DOHH2 (cell line): ENCODE data around the gene ZSCAN21.

ENCODE experiments used
- H3F3A ChIP-seq: fragments of 200-600 bp; sonication (generic), shearing (Covaris generic); 2 replicates; pipeline ENCODE4 v1.6.0; 2016; ENCODE audit warnings: antibody characterized with exemption, mild to moderate bottlenecking; ENCODE audit not compliant: control insufficient read depth, insufficient read depth
- H3K27ac ChIP-seq: fragments of 200-600 bp; sonication (generic); 2 replicates; pipeline ENCODE4 v1.5.1; 2014; ENCODE audit warnings: low read depth, mild to moderate bottlenecking, low read length, moderate library complexity
- H3K27me3 ChIP-seq: fragments of 200-600 bp; sonication (generic); 2 replicates; pipeline ENCODE4 v1.6.1; 2014; ENCODE audit warnings: mild to moderate bottlenecking, low read length, mixed read lengths; ENCODE audit not compliant: control insufficient read depth
- H3K36me3 ChIP-seq: fragments of 200-600 bp; sonication (generic); 2 replicates; pipeline ENCODE4 v1.6.1; 2014; ENCODE audit warnings: mild to moderate bottlenecking, low read length, moderate library complexity, mixed read lengths; ENCODE audit not compliant: control insufficient read depth
- H3K4me1 ChIP-seq: fragments of 200-600 bp; sonication (generic); 2 replicates; pipeline ENCODE4 v1.6.1; 2014; ENCODE audit warnings: mild to moderate bottlenecking, low read length, mixed read lengths; ENCODE audit not compliant: control insufficient read depth
- H3K4me2 ChIP-seq: fragments of 200-600 bp; sonication (generic); 2 replicates; pipeline ENCODE4 v1.6.0; 2014; ENCODE audit warnings: mild to moderate bottlenecking, low read length, moderate library complexity
- H3K4me3 ChIP-seq: fragments of 200-600 bp; sonication (generic); 2 replicates; pipeline ENCODE4 v1.5.1; 2014; ENCODE audit warnings: mild to moderate bottlenecking, low read length, mixed read lengths
- H3K79me2 ChIP-seq: fragments of 200-600 bp; sonication (generic); 2 replicates; pipeline ENCODE4 v1.6.1; 2014; ENCODE audit warnings: mild to moderate bottlenecking, low read length, mixed read lengths; ENCODE audit not compliant: control insufficient read depth
- H3K9me2 ChIP-seq: fragments of 200-600 bp; sonication (generic); replicated peaks from 2 replicates; pipeline ENCODE4 v1.6.1; 2014; ENCODE audit warnings: mild to moderate bottlenecking, low read length, mixed read lengths; ENCODE audit not compliant: control insufficient read depth
- H3K9me3 ChIP-seq: fragments of 200-600 bp; sonication (generic); 2 replicates; pipeline ENCODE4 v1.6.1; 2014; ENCODE audit warnings: antibody characterized with exemption, low read length, mixed read lengths; ENCODE audit not compliant: control insufficient read depth, insufficient read depth
- H4K20me1 ChIP-seq: fragments of 200-600 bp; sonication (generic); 2 replicates; pipeline ENCODE4 v1.6.0; 2014; ENCODE audit warnings: low read depth, mild to moderate bottlenecking, antibody characterized with exemption, low read length, moderate library complexity; ENCODE audit not compliant: control insufficient read depth, insufficient read depth
- CTCF ChIP-seq: fragments of 200-600 bp; sonication (generic); IDR thresholded peaks from one replicate; pipeline ENCODE4 v1.5.1; 2014; ENCODE audit warnings: antibody characterized with exemption, mild to moderate bottlenecking, low read depth, low read length; ENCODE audit not compliant: poor library complexity, severe bottlenecking
- EZH2phosphoT487 ChIP-seq: fragments of 200-600 bp; sonication (generic); IDR thresholded peaks from 2 replicates; pipeline ENCODE4 v1.6.1; 2017; ENCODE audit warnings: borderline replicate concordance, mild to moderate bottlenecking, antibody characterized with exemption, low read length, moderate library complexity, mixed read lengths

Gene ZSCAN21

GRCh38 chr7:100089458-100090196 lies 40.1 kb downstream of the ZSCAN21 start:
- peaks cover 52% of the 10 kb centered on the region for H3K36me3 ChIP-seq

GRCh38 chr7:100090527-100091410 lies 41.2 kb downstream of the ZSCAN21 start:
- Histone ChIP-seq H3F3A (peaks cover 61% of the 10 kb centered on the region), H3K4me1 (peaks cover 28% of the 10 kb centered on the region), H3K27ac (no peak overlapping the region), H3K9me3 (no peaks in the 10 kb centered on the region), H3K4me3 (0 out of 2 replicates have a peak overlapping the region, but pooled peaks have one; percentile 2), H3K27me3 (no peaks in the 10 kb centered on the region), H4K20me1 (0 out of 2 replicates have a peak, but pooled peaks cover 6% of the 10 kb centered on the region), H3K9me2 (no peaks in the 10 kb centered on the region), H3K36me3 (peaks cover 64% of the 10 kb centered on the region), H3K79me2 (peaks cover 33% of the 10 kb centered on the region), H3K4me2 (peak overlapping the region; percentile 97)
- TF ChIP-seq EZH2phosphoT487: no peak
- TF ChIP-seq CTCF: no peak

More at GRCh38 chr7:100089458-100090196, 40.1 kb downstream of the ZSCAN21 start:
- Histone ChIP-seq H3K27ac (peak overlapping the region; percentile 66), H3K27me3 (peaks cover 4% of the 10 kb centered on the region; the same call in 1 of the 2 replicates), H3K9me3 (no peaks in the 10 kb centered on the region), H3K79me2 (peaks cover 25% of the 10 kb centered on the region), H3K4me2 (peak overlapping the region; percentile 97), H3K4me1 (peaks cover 28% of the 10 kb centered on the region), H4K20me1 (0 out of 2 replicates have a peak, but pooled peaks cover 6% of the 10 kb centered on the region), H3F3A (peaks cover 58% of the 10 kb centered on the region), H3K9me2 (no peaks in the 10 kb centered on the region), H3K4me3 (peak overlapping the region; percentile 82)
- no peak for TF ChIP-seq EZH2phosphoT487
- TF ChIP-seq CTCF: no peak

- 0 out of 2 replicates have a peak, but pooled peaks cover 6% of the 10 kb centered on the region for H4K20me1 ChIP-seq
These were observed 42.0 kb downstream of the ZSCAN21 start for GRCh38 chr7:100091411-100092181.

More at GRCh38 chr7:100091411-100092181, 42.0 kb downstream of the ZSCAN21 start:
- peaks cover 28% of the 10 kb centered on the region for H3K4me1 ChIP-seq
- peaks cover 72% of the 10 kb centered on the region for H3K36me3 ChIP-seq
- H3K4me2 ChIP-seq: peak overlapping the region; percentile 97
- H3K27ac ChIP-seq: no peak overlapping the region
- no peak overlapping the region for H3K4me3 ChIP-seq
- H3K9me3 ChIP-seq: no peaks in the 10 kb centered on the region
- TF ChIP-seq CTCF: peak; percentile 50
- TF ChIP-seq EZH2phosphoT487: no peak
- H3K9me2 ChIP-seq: no peaks in the 10 kb centered on the region
- peaks cover 67% of the 10 kb centered on the region for H3F3A ChIP-seq
- H3K79me2 ChIP-seq: peaks cover 35% of the 10 kb centered on the region
- no peaks in the 10 kb centered on the region for H3K27me3 ChIP-seq
